Smooth muscle cell (in vitro differentiated cells): Measurements from ENCODE around the gene SLIT1. TPM values are rescaled to one million over a fixed set of nuclear protein-coding genes. Genes with fewer than 3 reads are reported as not detected.

Source experiments
- DNase-seq: peaks from one replicate; lab custom pipeline; 2025; ENCODE audit not compliant: unreplicated experiment; lab: John Stamatoyannopoulos, UW
- H2AFZ ChIP-seq: fragments of 200-600 bp; sonication (generic); 2 replicates; pipeline ENCODE4 v1.6.0; 2016; ENCODE audit warnings: antibody characterized with exemption, low read depth, mild to moderate bottlenecking
- H3F3A ChIP-seq: fragments of 200-600 bp; sonication (generic); 2 replicates; pipeline ENCODE4 v1.6.0; 2017; ENCODE audit warnings: antibody characterized with exemption, low read depth
- H3K27ac ChIP-seq: fragments of 200-600 bp; sonication (generic); 2 replicates; pipeline ENCODE4 v1.5.1; 2016; ENCODE audit warnings: low read depth, mild to moderate bottlenecking
- H3K27me3 ChIP-seq: fragments of 200-600 bp; sonication (generic); 2 replicates; pipeline ENCODE4 v1.6.1; 2016; ENCODE audit warnings: low read depth, mild to moderate bottlenecking
- H3K36me3 ChIP-seq: fragments of 200-600 bp; sonication (generic); 2 replicates; pipeline ENCODE4 v1.5.1; 2016; ENCODE audit warnings: low read depth
- H3K4me1 ChIP-seq: fragments of 200-600 bp; sonication (generic); 2 replicates; pipeline ENCODE4 v1.5.1; 2016; ENCODE audit warnings: low read depth
- H3K4me2 ChIP-seq: fragments of 200-600 bp; sonication (generic); 2 replicates; pipeline ENCODE4 v1.6.0; 2016; ENCODE audit warnings: mild to moderate bottlenecking
- H3K4me3 ChIP-seq: fragments of 200-600 bp; sonication (generic); 2 replicates; pipeline ENCODE4 v1.5.1; 2016; ENCODE audit warnings: mild to moderate bottlenecking
- H3K79me2 ChIP-seq: fragments of 200-600 bp; sonication (generic); 2 replicates; pipeline ENCODE4 v1.6.0; 2016; ENCODE audit warnings: low read depth, mild to moderate bottlenecking
- H3K9ac ChIP-seq: fragments of 200-600 bp; sonication (generic); 2 replicates; pipeline ENCODE4 v1.6.0; 2016; ENCODE audit warnings: low read depth
- H3K9me3 ChIP-seq: fragments of 200-600 bp; sonication (generic); replicated peaks from 2 replicates; pipeline ENCODE4 v1.5.1; 2016; ENCODE audit warnings: low read depth
- H4K20me1 ChIP-seq: fragments of 200-600 bp; sonication (generic); 2 replicates; pipeline ENCODE4 v1.6.0; 2016; ENCODE audit warnings: low read depth
- CTCF ChIP-seq: fragments of 200-600 bp; sonication (generic); IDR thresholded peaks from 2 replicates; pipeline ENCODE4 v1.5.1; 2017; ENCODE audit warnings: borderline replicate concordance, mild to moderate bottlenecking, antibody characterized with exemption; ENCODE audit not compliant: insufficient read depth, poor library complexity, severe bottlenecking
- WGBS: methylation state at CpG from one replicate; pipeline ENCODE4 v1.1.7; 2016; ENCODE audit warnings: low lambda C conversion rate; 5-methylcytosine and 5-hydroxymethylcytosine counted together
- polyA plus RNA-seq: library from polyadenylated mRNA; unstranded; fragments of >200 nt; fragmentation: Nextera tagmentation; extraction: Ambion mirVana; gene quantifications from 2 replicates; pipeline ENCODE4 v1.2.1, GENCODE V29; 2016
- total RNA-seq: library from RNA; depleted of rRNA; stranded (reverse); fragments of >200 nt; gene quantifications from 2 replicates; pipeline ENCODE4 v1.2.3, GENCODE V29; 2014

SLIT1 gene
- total and polyA plus RNA-seq, 2 experiments from 2014 or later: 0.15 TPM; not detected in 1

- Histone ChIP-seq H3K4me3 (no peak overlapping the region), H3K4me1 (no peaks in the 10 kb centered on the region), H3K4me2 (no peak overlapping the region), H3K9ac (no peak overlapping the region), H2AFZ (no peak overlapping the region), H3K9me3 (no peaks in the 10 kb centered on the region), H3K36me3 (no peaks in the 10 kb centered on the region), H3K79me2 (no peaks in the 10 kb centered on the region), H3K27me3 (peaks cover 18% of the 10 kb centered on the region), H3K27ac (no peak overlapping the region), H4K20me1 (no peaks in the 10 kb centered on the region), H3F3A (no peaks in the 10 kb centered on the region)
- no peak for DNase-seq
- WGBS: 82% methylated on average over 4 of the region's 4 CpGs
- no peak for TF ChIP-seq CTCF
These were observed 64.7 kb downstream of the SLIT1 start for GRCh38 chr10:97121041-97121440.

GRCh38 chr10:97120370-97120769 is 65.4 kb downstream of the SLIT1 start:
- Histone ChIP-seq H3K36me3 (no peaks in the 10 kb centered on the region), H3K4me3 (no peak overlapping the region), H3K4me2 (no peak overlapping the region), H3K4me1 (no peaks in the 10 kb centered on the region), H3K9ac (no peak overlapping the region), H3K79me2 (no peaks in the 10 kb centered on the region), H4K20me1 (no peaks in the 10 kb centered on the region), H3K9me3 (no peaks in the 10 kb centered on the region), H3F3A (no peaks in the 10 kb centered on the region), H3K27ac (no peak overlapping the region), H2AFZ (no peak overlapping the region), H3K27me3 (peaks cover 18% of the 10 kb centered on the region)
- no peak for TF ChIP-seq CTCF
- WGBS: 94% methylated on average over 15 of the region's 15 CpGs
- DNase-seq: no peak

- Histone ChIP-seq H3K4me3 (no peak overlapping the region), H3K36me3 (no peaks in the 10 kb centered on the region), H3K4me1 (no peaks in the 10 kb centered on the region), H2AFZ (no peak overlapping the region), H3K27me3 (peaks cover 18% of the 10 kb centered on the region), H4K20me1 (no peaks in the 10 kb centered on the region), H3K27ac (no peak overlapping the region), H3F3A (no peaks in the 10 kb centered on the region), H3K79me2 (no peaks in the 10 kb centered on the region), H3K9ac (no peak overlapping the region), H3K4me2 (no peak overlapping the region), H3K9me3 (no peaks in the 10 kb centered on the region)
- WGBS: 90% methylated on average over 20 of the region's 20 CpGs
- no peak for TF ChIP-seq CTCF
- DNase-seq: no peak
These were observed 66.6 kb downstream of the SLIT1 start for GRCh38 chr10:97119058-97119745.

- Histone ChIP-seq H3K4me2 (no peak overlapping the region), H3K27me3 (peaks cover 16% of the 10 kb centered on the region), H3K9me3 (no peaks in the 10 kb centered on the region), H3K79me2 (no peaks in the 10 kb centered on the region), H2AFZ (no peak overlapping the region), H3K9ac (no peak overlapping the region), H3K27ac (no peak overlapping the region), H3F3A (no peaks in the 10 kb centered on the region), H4K20me1 (no peaks in the 10 kb centered on the region), H3K4me1 (no peaks in the 10 kb centered on the region), H3K36me3 (no peaks in the 10 kb centered on the region), H3K4me3 (no peak overlapping the region)
- WGBS: 82% methylated on average over 3 of the region's 3 CpGs
- peak; percentile 10 for TF ChIP-seq CTCF
- DNase-seq: no peak
These were observed 68.4 kb downstream of the SLIT1 start for GRCh38 chr10:97117372-97117771.
